OCI-LY7 (cell line): ENCODE data around the gene ANO8. TPM values are rescaled to one million over a fixed set of nuclear protein-coding genes. Genes with fewer than 3 reads are reported as not detected.

Source experiments
- BruUV-seq: library from RNA; stranded (reverse); fragments of 400-500 nt; replicated peaks from 2 replicates; lab custom pipeline; 2021; lab: Mats Ljungman, UMichigan
- CTCF ChIA-PET: fragments of 300-600 bp; sonication (Branson Sonifier 250); formaldehyde crosslinking; loops from one replicate; lab custom pipeline; 2022; ENCODE audit warnings: antibody characterized with exemption; ENCODE audit not compliant: unreplicated experiment; lab: Charles Lee
- POLR2A ChIA-PET: fragments of 300-600 bp; sonication (Branson Sonifier 250); formaldehyde crosslinking; loops from one replicate; lab custom pipeline; 2022; ENCODE audit warnings: antibody characterized with exemption; lab: Charles Lee
- DNase-seq: peaks from one replicate; pipeline ENCODE4 v3.0.0-alpha.2; 2015; ENCODE audit warnings: low spot score
- H2AFZ ChIP-seq: fragments of 200-600 bp; sonication (generic), shearing (Covaris generic); 2 replicates; pipeline ENCODE4 v1.6.1; 2014; ENCODE audit warnings: mild to moderate bottlenecking, antibody characterized with exemption, low read length, moderate library complexity
- H3K27ac ChIP-seq: fragments of 200-600 bp; sonication (generic); 2 replicates; pipeline ENCODE4 v1.5.1; 2014; ENCODE audit warnings: mixed run types, low read depth, mild to moderate bottlenecking, moderate library complexity, low read length, inconsistent platforms; ENCODE audit not compliant: poor library complexity, severe bottlenecking
- H3K36me3 ChIP-seq: fragments of 200-600 bp; sonication (generic); 2 replicates; pipeline ENCODE4 v1.6.1; 2014; ENCODE audit warnings: mild to moderate bottlenecking, antibody characterized with exemption, low read length, moderate library complexity, mixed read lengths; ENCODE audit not compliant: insufficient read depth
- H3K4me1 ChIP-seq: fragments of 200-600 bp; sonication (generic); 2 replicates; pipeline ENCODE4 v1.5.1; 2014; ENCODE audit warnings: mild to moderate bottlenecking, low read length; ENCODE audit not compliant: insufficient read depth, poor library complexity, severe bottlenecking
- H3K4me2 ChIP-seq: fragments of 200-600 bp; sonication (generic); 2 replicates; pipeline ENCODE4 v1.6.1; 2014; ENCODE audit warnings: mild to moderate bottlenecking, low read length
- H3K4me3 ChIP-seq: fragments of 200-600 bp; sonication (generic); 2 replicates; pipeline ENCODE4 v1.5.1; 2014; ENCODE audit warnings: mild to moderate bottlenecking, low read depth, low read length; ENCODE audit not compliant: poor library complexity, severe bottlenecking
- H3K79me2 ChIP-seq: fragments of 200-600 bp; sonication (generic); 2 replicates; pipeline ENCODE4 v1.6.1; 2016; ENCODE audit warnings: low read depth, mild to moderate bottlenecking, low read length, moderate library complexity, mixed read lengths; ENCODE audit not compliant: insufficient read depth
- H3K9me2 ChIP-seq: fragments of 200-600 bp; sonication (generic); 2 replicates; pipeline ENCODE4 v1.6.1; 2016; ENCODE audit warnings: mild to moderate bottlenecking, low read length, mixed read lengths; ENCODE audit not compliant: insufficient read depth
- H3K9me3 ChIP-seq: fragments of 200-600 bp; sonication (generic); 2 replicates; pipeline ENCODE4 v1.6.1; 2014; ENCODE audit warnings: mild to moderate bottlenecking, mixed run types, low read length, mixed read lengths
- H4K20me1 ChIP-seq: fragments of 200-600 bp; sonication (generic); 2 replicates; pipeline ENCODE4 v1.6.1; 2014; ENCODE audit warnings: mild to moderate bottlenecking, antibody characterized with exemption, low read length, moderate library complexity, mixed read lengths; ENCODE audit not compliant: insufficient read depth
- EZH2phosphoT487 ChIP-seq: fragments of 200-600 bp; sonication (generic); IDR thresholded peaks from 2 replicates; pipeline ENCODE4 v1.6.1; 2018; ENCODE audit warnings: low read depth, borderline replicate concordance, mild to moderate bottlenecking, mixed run types, antibody characterized with exemption, low read length, moderate library complexity, mixed read lengths
- intact Hi-C: fragments of 100-400 bp; cut with micrococcal nuclease; formaldehyde crosslinking; loops from one replicate; pipeline ENCODE4 v1.10.0; 2022; ENCODE audit not compliant: unreplicated experiment
- total RNA-seq, 2 experiments: library from RNA; depleted of rRNA in 1 of 2; stranded (reverse); fragments of >200 nt in 1 of 2; shearing (Covaris generic) in 1 of 2; gene quantifications; 2 replicates each; pipeline ENCODE4 v1.2.3, GENCODE V29; 2014 to 2022
- TF ChIP-seq, protein P1 (sequence below): fragments of 200-600 bp; sonication (generic); conservative IDR thresholded peaks from 2 replicates; pipeline ENCODE4 v1.5.1; 2014; ENCODE audit warnings: mild to moderate bottlenecking, antibody characterized with exemption, low read length, moderate library complexity, mixed read lengths

ANO8 gene
- total RNA-seq, 2 experiments from 2014 or later, result 4.3 to 13.5 TPM

DNA sequence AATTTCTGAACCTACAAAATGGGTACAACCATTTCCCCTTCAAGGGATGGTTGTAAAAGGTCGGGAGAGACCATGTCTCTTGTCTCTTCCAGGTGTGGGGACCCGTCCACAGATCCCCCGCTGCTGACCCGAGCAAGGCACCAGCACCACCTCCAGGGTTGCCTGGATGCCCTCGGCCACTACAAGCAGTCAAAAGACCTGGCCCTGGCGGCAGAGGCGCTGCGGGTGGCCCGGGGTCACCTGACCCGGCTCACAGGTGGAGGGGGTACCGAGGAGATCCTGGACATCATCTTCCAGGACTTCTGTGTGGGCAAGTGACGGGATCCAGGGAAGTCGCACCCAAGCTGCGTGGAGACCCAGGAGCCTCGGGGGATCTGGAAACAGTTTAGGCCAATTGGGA lies 6.7 kb upstream of the ANO8 start:
- ChIA-PET CTCF (no interaction called here), POLR2A (no interaction called here)
- Histone ChIP-seq H3K4me2 (no peak overlapping the region), H3K9me3 (no peaks in the 10 kb centered on the region), H4K20me1 (peaks cover 7% of the 10 kb centered on the region; the same call in 1 of the 2 replicates), H3K79me2 (peaks cover 12% of the 10 kb centered on the region; the same call in 1 of the 2 replicates), H3K9me2 (no peaks in the 10 kb centered on the region), H3K4me3 (no peak overlapping the region), H3K36me3 (peaks cover 45% of the 10 kb centered on the region), H3K27ac (no peak overlapping the region), H3K4me1 (peaks cover 14% of the 10 kb centered on the region), H2AFZ (no peak overlapping the region)
- TF ChIP-seq EZH2phosphoT487, result no peak
- TF ChIP-seq, protein P1, sequence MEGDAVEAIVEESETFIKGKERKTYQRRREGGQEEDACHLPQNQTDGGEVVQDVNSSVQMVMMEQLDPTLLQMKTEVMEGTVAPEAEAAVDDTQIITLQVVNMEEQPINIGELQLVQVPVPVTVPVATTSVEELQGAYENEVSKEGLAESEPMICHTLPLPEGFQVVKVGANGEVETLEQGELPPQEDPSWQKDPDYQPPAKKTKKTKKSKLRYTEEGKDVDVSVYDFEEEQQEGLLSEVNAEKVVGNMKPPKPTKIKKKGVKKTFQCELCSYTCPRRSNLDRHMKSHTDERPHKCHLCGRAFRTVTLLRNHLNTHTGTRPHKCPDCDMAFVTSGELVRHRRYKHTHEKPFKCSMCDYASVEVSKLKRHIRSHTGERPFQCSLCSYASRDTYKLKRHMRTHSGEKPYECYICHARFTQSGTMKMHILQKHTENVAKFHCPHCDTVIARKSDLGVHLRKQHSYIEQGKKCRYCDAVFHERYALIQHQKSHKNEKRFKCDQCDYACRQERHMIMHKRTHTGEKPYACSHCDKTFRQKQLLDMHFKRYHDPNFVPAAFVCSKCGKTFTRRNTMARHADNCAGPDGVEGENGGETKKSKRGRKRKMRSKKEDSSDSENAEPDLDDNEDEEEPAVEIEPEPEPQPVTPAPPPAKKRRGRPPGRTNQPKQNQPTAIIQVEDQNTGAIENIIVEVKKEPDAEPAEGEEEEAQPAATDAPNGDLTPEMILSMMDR, result no peak
- intact Hi-C loops, result no loop called here
- BruUV-seq, result no TSS peak
- DNase-seq, result no peak

DNA sequence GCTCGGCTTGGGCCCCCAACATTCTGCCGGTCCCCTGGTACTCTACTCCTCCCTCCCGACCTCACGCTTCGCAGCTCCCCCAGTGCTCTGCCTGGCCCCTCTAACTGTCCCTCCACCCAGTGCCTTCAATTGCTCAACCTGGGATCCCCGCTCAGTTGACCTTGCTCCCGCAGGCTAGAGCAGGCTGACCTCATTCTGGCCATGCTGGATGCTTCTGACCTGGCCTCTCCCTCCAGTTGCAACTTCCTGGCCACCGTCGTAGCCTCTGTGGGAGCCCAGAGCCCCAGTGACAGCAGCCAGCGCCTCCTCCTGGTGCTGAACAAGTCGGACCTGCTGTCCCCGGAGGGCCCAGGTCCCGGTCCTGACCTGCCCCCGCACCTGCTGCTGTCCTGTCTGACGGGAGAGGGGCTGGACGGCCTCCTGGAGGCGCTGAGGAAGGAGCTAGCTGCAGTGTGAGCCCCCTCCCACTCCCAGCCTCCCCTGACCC lies 6.3 kb upstream of the ANO8 start:
- no peak overlapping the region for H3K27ac ChIP-seq
- peaks cover 12% of the 10 kb centered on the region; the same call in 1 of the 2 replicates for H3K79me2 ChIP-seq
- TF ChIP-seq EZH2phosphoT487, result no peak
- TF ChIP-seq, protein P1, result no peak
- no TSS peak for BruUV-seq
- no peak overlapping the region for H3K4me2 ChIP-seq
- peaks cover 45% of the 10 kb centered on the region for H3K36me3 ChIP-seq
- H2AFZ ChIP-seq, result no peak overlapping the region
- POLR2A ChIA-PET, result no interaction called here
- peaks cover 13% of the 10 kb centered on the region for H3K4me1 ChIP-seq
- peaks cover 7% of the 10 kb centered on the region; the same call in 1 of the 2 replicates for H4K20me1 ChIP-seq
- intact Hi-C loops, result no loop called here
- no peaks in the 10 kb centered on the region for H3K9me2 ChIP-seq
- CTCF ChIA-PET, result no interaction called here
- H3K4me3 ChIP-seq, result no peak overlapping the region
- no peak for DNase-seq
- H3K9me3 ChIP-seq, result no peaks in the 10 kb centered on the region

DNA sequence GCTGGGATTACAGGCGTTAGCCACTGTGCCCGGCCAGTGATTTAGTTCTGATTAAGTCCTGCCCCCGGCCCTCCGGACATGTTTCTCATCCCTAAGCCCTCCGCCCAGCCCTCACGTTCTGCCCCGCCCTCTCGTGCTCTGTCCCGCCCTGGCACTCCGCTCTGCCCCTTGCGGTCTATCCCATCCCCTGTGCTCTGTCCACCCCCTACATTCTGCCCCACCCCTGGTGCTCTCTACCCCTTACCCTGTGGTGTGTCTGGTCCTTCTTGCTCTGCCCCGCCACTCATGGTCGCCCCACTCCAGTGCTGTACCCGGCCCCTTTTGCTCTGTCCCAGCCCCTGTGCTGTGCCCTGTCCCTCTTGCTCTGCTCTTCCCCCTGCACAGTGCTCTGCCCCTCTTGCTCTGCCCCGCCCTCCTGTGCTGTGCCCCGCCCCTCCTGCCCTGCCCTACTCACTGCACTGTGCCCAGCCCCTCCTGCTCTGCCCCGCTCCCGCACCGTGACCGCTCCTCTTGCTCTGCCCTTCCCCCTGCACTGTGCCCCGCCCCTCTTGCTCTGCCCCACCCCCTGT lies 5.7 kb upstream of the ANO8 start:
- Histone ChIP-seq H3K36me3 (peaks cover 45% of the 10 kb centered on the region), H3K9me3 (no peaks in the 10 kb centered on the region), H3K4me3 (no peak overlapping the region), H2AFZ (no peak overlapping the region), H3K9me2 (no peaks in the 10 kb centered on the region), H3K4me1 (peaks cover 18% of the 10 kb centered on the region), H4K20me1 (peaks cover 7% of the 10 kb centered on the region; the same call in 1 of the 2 replicates), H3K4me2 (no peak overlapping the region), H3K79me2 (peaks cover 12% of the 10 kb centered on the region; the same call in 1 of the 2 replicates), H3K27ac (no peak overlapping the region)
- intact Hi-C loops, result no loop called here
- no peak for DNase-seq
- ChIA-PET CTCF (no interaction called here), POLR2A (no interaction called here)
- TF ChIP-seq, protein P1, result no peak
- BruUV-seq, result no TSS peak
